RWPE2 (cell line): ENCODE measurements around the gene TMEM151A.
"Not testable (repeated sequence)": the region's sequence is repeated elsewhere in the genome, so short reads cannot be mapped to it uniquely, and the experiment has no call there.

ENCODE experiments used
- ATAC-seq: fragments of 200-7000 bp; cut with Tn5 transposase; 3 replicates; pipeline ENCODE4 v1.9.1; 2021; ENCODE audit warnings: low read depth
- DNase-seq: peaks from one replicate; pipeline ENCODE4 v3.0.0-alpha.2; 2020; ENCODE audit warnings: low spot score
- H3K27ac ChIP-seq: fragments of 450-650 bp; 2 replicates; pipeline ENCODE4 v1.5.1; 2017; ENCODE audit warnings: mild to moderate bottlenecking; ENCODE audit not compliant: poor library complexity, severe bottlenecking
- H3K27me3 ChIP-seq: fragments of 250-450 bp; sonication (Bioruptor Pico); 2 replicates; pipeline ENCODE4 v1.5.1; 2021; ENCODE audit warnings: mild to moderate bottlenecking, moderate library complexity; ENCODE audit not compliant: insufficient read depth, poor library complexity, severe bottlenecking
- H3K36me3 ChIP-seq: fragments of 250-450 bp; sonication (Bioruptor Pico); 2 replicates; pipeline ENCODE4 v1.5.1; 2020; ENCODE audit warnings: low read depth, mild to moderate bottlenecking, moderate library complexity
- H3K4me1 ChIP-seq: fragments of 250-450 bp; sonication (Bioruptor Pico); 2 replicates; pipeline ENCODE4 v1.5.1; 2021; ENCODE audit warnings: mild to moderate bottlenecking, moderate library complexity; ENCODE audit not compliant: insufficient read depth, poor library complexity, severe bottlenecking
- H3K4me3 ChIP-seq: fragments of 250-450 bp; sonication (Bioruptor Pico); 2 replicates; pipeline ENCODE4 v1.5.1; 2021; ENCODE audit warnings: mild to moderate bottlenecking, moderate library complexity; ENCODE audit not compliant: severe bottlenecking
- H3K9me3 ChIP-seq: fragments of 250-450 bp; sonication (Bioruptor Pico); 2 replicates; pipeline ENCODE4 v1.5.1; 2021; ENCODE audit warnings: mild to moderate bottlenecking, moderate library complexity; ENCODE audit not compliant: severe bottlenecking
- CTCF ChIP-seq: fragments of 450-650 bp; IDR thresholded peaks from one replicate; pipeline ENCODE4 v1.5.1; 2017; ENCODE audit warnings: mild to moderate bottlenecking, moderate library complexity; ENCODE audit not compliant: poor library complexity, severe bottlenecking

Gene TMEM151A

DNA sequence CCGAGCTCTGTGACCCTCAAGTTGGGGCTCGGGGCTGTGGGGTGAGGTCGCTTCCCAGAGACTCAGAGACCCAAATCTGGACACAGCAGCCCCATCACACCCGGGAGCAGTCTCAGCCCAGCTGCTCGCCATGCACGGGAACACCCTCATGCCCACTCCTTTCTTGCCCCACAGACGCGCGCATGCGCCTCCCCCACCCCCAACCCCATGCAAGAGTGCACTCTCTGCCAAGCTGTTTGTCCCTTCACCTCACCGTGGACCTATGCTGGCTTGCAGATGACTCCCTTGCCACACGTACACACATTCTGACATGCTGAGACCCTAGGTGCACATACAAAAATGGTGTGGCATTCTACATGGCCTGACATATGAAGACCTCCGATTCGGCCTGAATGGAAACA, 25.6 kb downstream of the TMEM151A start:
- no peak for DNase-seq
- Histone ChIP-seq H3K36me3 (no peaks in the 10 kb centered on the region), H3K27ac (no peak overlapping the region), H3K4me1 (peaks cover 6% of the 10 kb centered on the region), H3K4me3 (no peak overlapping the region), H3K9me3 (peaks cover 3% of the 10 kb centered on the region), H3K27me3 (no peaks in the 10 kb centered on the region)
- ATAC-seq = no peak
- TF ChIP-seq CTCF = no peak

- H3K9me3 ChIP-seq = peaks cover 3% of the 10 kb centered on the region
- no peak for DNase-seq
- peak overlapping the region; percentile 2 for H3K27ac ChIP-seq
- peak; percentile 42; the same call in 1 of the 3 replicates for ATAC-seq
- no peak overlapping the region for H3K4me3 ChIP-seq
- no peak for TF ChIP-seq CTCF
- H3K27me3 ChIP-seq = no peaks in the 10 kb centered on the region
- H3K4me1 ChIP-seq = peaks cover 6% of the 10 kb centered on the region
- no peaks in the 10 kb centered on the region for H3K36me3 ChIP-seq
Measured at GRCh38 chr11:66317723-66318599, 26.3 kb downstream of the TMEM151A start.

DNA sequence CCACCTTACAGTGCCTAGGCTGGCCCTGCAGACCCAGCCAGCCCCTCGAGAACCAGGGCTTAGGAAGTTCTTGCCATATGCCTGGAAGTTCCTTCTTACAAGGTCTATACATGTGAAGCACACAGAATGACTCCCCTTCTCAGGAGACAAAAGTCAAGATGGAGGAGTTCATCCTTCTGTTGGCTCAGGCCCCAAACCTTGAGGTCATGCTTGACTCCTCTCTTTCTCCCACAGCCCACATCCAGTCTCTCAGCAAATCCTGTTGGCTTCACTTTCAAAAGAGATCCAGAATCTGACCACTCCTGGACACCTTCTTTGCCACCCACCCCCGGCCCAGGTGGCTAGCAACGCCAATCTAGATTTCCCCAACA, 26.9 kb downstream of the TMEM151A start:
- H3K9me3 ChIP-seq = peaks cover 3% of the 10 kb centered on the region
- H3K4me1 ChIP-seq = peaks cover 6% of the 10 kb centered on the region
- peak overlapping the region; percentile 2 for H3K27ac ChIP-seq
- ATAC-seq = no peak
- TF ChIP-seq CTCF = no peak
- DNase-seq = no peak
- no peaks in the 10 kb centered on the region for H3K36me3 ChIP-seq
- H3K4me3 ChIP-seq = no peak overlapping the region
- no peaks in the 10 kb centered on the region for H3K27me3 ChIP-seq

DNA sequence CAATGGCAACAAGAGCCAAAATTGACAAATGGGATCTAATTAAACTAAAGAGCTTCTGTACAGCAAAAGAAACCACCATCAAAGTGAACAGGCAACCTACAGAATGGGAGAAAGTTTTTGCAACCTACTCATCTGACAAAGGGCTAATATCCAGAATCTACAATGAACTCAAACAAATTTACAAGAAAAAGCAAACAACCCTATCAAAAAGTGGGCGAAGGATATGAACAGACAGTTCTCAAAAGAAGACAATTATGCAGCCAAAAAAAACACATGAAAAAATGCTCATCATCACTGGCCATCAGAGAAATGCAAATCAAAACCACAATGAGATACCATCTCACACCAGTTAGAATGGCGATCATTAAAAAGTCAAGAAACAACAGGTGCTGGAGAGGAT, 28.6 kb downstream of the TMEM151A start:
- H3K36me3 ChIP-seq, DNase-seq, H3K4me3 ChIP-seq, H3K27ac ChIP-seq, ATAC-seq, H3K4me1 ChIP-seq, H3K9me3 ChIP-seq, H3K27me3 ChIP-seq: not testable (repeated sequence)

GRCh38 chr11:66320748-66321147, 29.1 kb downstream of the TMEM151A start:
- H3K27ac ChIP-seq, H3K4me3 ChIP-seq, ATAC-seq, H3K4me1 ChIP-seq, H3K27me3 ChIP-seq, H3K9me3 ChIP-seq, H3K36me3 ChIP-seq, DNase-seq: not testable (repeated sequence)

GRCh38 chr11:66321606-66322005, 29.9 kb downstream of the TMEM151A start:
- peaks cover 14% of the 10 kb centered on the region for H3K4me1 ChIP-seq
- no peak for TF ChIP-seq CTCF

More at GRCh38 chr11:66321606-66322005, 29.9 kb downstream of the TMEM151A start:
- ATAC-seq (no peak), DNase-seq (no peak)
- Histone ChIP-seq H3K27ac (no peak overlapping the region), H3K4me3 (no peak overlapping the region), H3K27me3 (no peaks in the 10 kb centered on the region), H3K36me3 (no peaks in the 10 kb centered on the region), H3K9me3 (peaks cover 3% of the 10 kb centered on the region)
